Thymus (tissue), 11 donors: ENCODE measurements around the gene CTBP2. TPM values are rescaled to one million over a fixed set of nuclear protein-coding genes. Genes with fewer than 3 reads are reported as not detected.

ENCODE experiments used
- DNase-seq, 9 donors: peaks; one replicate each; pipeline ENCODE4 v3.0.0-alpha.2; 2013; ENCODE audit warnings: low spot score in 9 of 9, low read depth in 6 of 9, missing footprints in 1 of 9
- H3K27ac ChIP-seq, 2 donors: one replicate each; pipeline ENCODE4 v1.5.1; 2013; ENCODE audit warnings: control low read depth in 1 of 2, low read depth in 1 of 2, low read length in 1 of 2, mild to moderate bottlenecking in 1 of 2, moderate library complexity in 1 of 2
- H3K27me3 ChIP-seq, 2 donors: one replicate each; pipeline ENCODE4 v1.5.1; 2013; ENCODE audit warnings: low read length in 1 of 2; ENCODE audit not compliant: control insufficient read depth in 2 of 2, insufficient read depth in 1 of 2
- H3K36me3 ChIP-seq, 2 donors: one replicate each; pipeline ENCODE4 v1.5.1; 2013; ENCODE audit warnings: low read length in 1 of 2, mild to moderate bottlenecking in 1 of 2, moderate library complexity in 1 of 2; ENCODE audit not compliant: control insufficient read depth in 2 of 2, insufficient read depth in 2 of 2
- H3K4me1 ChIP-seq, 2 donors: one replicate each; pipeline ENCODE4 v1.5.1; 2013; ENCODE audit warnings: low read length in 2 of 2; ENCODE audit not compliant: control insufficient read depth in 2 of 2, insufficient read depth in 2 of 2
- H3K4me3 ChIP-seq, 2 donors: one replicate each; pipeline ENCODE4 v1.5.1; 2013; ENCODE audit warnings: low read length in 2 of 2, control low read depth in 1 of 2, mild to moderate bottlenecking in 1 of 2
- H3K9me3 ChIP-seq, 2 donors: one replicate each; pipeline ENCODE4 v1.5.1; 2013; ENCODE audit warnings: low read length in 1 of 2, mild to moderate bottlenecking in 1 of 2; ENCODE audit not compliant: control insufficient read depth in 2 of 2, insufficient read depth in 1 of 2
- WGBS: extraction: QIAGEN DNeasy Blood & Tissue Kit; methylation state at CpG from one replicate; pipeline ENCODE4 v1.1.7; 2013; 5-methylcytosine and 5-hydroxymethylcytosine counted together
- polyA plus RNA-seq: library from polyadenylated mRNA; stranded (reverse); fragments of 200-250 nt; gene quantifications from one replicate; pipeline ENCODE4 v1.2.3, GENCODE V29; 2013
- total RNA-seq: library from RNA; stranded (reverse); fragments of 120-200 nt; gene quantifications from one replicate; pipeline ENCODE4 v1.2.4, GENCODE V29; 2013
- donor health status: healthy.

CTBP2 gene
- total and polyA plus RNA-seq, 2 donors, result 7.1 to 14.6 TPM

DNA sequence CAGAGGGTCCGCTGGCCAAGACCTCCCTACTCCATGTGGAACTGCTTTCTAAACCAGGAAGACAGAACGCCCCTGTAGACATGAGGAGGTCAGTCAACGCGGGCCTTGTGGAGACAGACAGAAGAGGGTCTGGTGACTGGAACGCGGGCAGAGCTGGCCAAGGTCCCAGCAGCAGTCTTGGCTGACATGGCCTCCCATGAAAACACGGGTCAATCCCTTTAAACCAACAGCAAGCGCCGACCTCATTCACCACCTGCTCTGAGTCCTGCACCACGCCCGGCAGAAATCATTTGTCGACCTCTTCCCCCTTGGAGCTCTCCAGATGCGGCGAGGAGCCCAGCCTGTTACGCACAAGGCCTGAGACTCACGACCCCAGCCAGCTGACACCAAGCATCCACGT is 140.0 kb downstream of the CTBP2 start:
- Histone ChIP-seq H3K4me3 (no peak overlapping the region), H3K9me3 (no peaks in the 10 kb centered on the region), H3K36me3 (no peaks in the 10 kb centered on the region), H3K27ac (no peak overlapping the region), H3K4me1 (no peaks in the 10 kb centered on the region), H3K27me3 (no peaks in the 10 kb centered on the region)
- WGBS, result 98% methylated on average over 17 of the region's 17 CpGs
- DNase-seq, result no peak

DNA sequence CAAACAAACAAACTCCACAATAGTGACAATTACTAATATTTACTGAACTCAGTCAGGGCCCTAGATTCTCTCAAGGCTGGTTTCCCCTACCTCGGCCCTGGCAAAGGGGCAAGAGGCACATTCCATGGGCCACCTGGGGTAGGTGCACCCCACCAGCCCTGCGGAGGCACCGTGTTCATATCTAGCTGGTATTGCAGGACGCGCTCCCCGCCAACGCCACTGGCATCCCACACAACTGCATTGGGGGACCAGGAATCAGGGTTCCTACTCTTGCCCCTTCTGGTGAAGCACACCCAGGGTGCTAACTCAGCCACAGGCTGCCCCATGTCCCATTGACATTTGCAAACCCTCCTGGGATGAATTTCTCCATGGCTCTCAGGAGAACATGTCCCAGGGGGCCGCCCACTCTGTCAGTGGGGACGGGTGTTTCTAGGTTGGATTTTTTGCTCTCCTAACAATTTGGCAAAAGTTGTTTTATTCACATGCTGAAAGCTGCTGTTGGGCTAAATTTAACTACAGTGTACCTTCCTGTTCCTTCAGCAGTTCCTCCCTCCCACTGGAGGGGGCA is 141.7 kb downstream of the CTBP2 start:
- H3K27ac ChIP-seq, result no peak overlapping the region
- no peak overlapping the region for H3K4me3 ChIP-seq
- no peak for DNase-seq
- 77% methylated on average over 9 of the region's 9 CpGs for WGBS
- H3K36me3 ChIP-seq, result no peaks in the 10 kb centered on the region
- no peaks in the 10 kb centered on the region for H3K9me3 ChIP-seq
- no peaks in the 10 kb centered on the region for H3K27me3 ChIP-seq
- no peaks in the 10 kb centered on the region for H3K4me1 ChIP-seq

DNA sequence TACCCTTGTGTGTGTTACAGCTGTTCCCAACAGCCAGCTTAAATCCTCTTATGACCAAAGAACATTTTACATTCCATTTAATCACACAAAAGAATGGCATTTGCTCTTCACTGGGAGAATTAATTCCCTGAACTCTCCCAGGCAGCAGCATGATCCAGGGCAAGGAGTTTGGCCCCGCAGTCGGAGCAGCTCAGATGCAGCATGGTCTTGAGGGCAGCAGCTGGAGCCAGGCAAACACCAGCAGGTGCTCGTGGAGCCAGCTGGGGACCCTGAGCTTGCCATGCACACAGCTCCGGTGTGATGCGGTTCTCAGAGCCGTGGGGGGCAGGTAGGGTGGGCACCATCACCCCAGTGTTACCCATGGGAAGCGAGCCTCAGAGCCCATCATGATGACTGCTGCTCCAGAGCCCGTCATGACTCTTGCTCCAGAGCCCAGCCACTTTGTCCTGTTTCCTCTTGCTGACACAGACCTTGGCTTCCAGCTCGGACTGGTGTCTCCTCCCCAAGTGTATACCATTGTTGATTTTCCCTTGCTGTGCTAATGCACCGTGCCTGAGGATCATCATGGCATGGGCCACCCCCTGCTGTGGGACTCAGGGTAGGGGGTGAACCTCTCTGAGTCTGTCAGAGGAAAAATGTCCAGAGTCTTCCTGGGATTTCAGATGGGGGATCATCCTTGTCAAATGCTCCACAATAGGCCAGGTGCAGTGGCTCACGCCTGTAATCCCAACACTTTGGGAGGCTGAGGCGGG is 142.6 kb downstream of the CTBP2 start:
- Histone ChIP-seq H3K27me3 (no peaks in the 10 kb centered on the region), H3K9me3 (no peaks in the 10 kb centered on the region), H3K36me3 (no peaks in the 10 kb centered on the region), H3K27ac (no peak overlapping the region), H3K4me1 (no peaks in the 10 kb centered on the region), H3K4me3 (no peak overlapping the region)
- WGBS, result 94% methylated on average over 12 of the region's 12 CpGs
- no peak for DNase-seq

DNA sequence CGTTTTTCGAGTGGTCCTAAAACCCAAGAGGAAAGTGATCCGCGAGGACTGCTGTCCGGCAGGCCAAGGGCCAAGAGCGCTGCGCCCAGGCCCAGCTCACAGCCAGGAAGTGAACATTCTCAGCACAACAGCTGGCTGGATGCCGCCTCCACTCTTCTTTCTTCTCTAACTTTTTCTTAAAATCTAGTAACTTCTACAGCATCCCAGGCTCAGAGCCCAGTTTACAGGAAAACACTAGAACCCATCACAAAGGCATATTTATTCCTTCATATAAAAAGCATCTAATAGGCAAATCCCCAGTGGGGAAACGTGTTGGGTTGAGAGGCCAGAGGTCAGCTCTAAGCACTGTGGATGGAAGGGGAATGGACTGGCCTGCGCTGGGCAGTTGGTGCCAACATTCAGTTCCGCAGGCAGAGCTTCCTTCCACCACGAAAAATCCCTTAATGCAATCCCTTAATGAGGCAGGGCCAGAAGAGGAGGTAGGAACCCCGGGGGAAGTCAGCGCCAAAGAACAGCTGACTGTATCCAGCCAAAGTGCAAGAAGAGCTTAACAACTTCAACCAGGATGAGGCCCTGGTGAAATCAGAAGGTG is 143.7 kb downstream of the CTBP2 start:
- no peaks in the 10 kb centered on the region for H3K36me3 ChIP-seq
- H3K4me3 ChIP-seq, result no peak overlapping the region
- no peak for DNase-seq
- H3K9me3 ChIP-seq, result no peaks in the 10 kb centered on the region
- H3K27me3 ChIP-seq, result no peaks in the 10 kb centered on the region
- H3K27ac ChIP-seq, result no peak overlapping the region
- H3K4me1 ChIP-seq, result no peaks in the 10 kb centered on the region
- 94% methylated on average over 14 of the region's 14 CpGs for WGBS

DNA sequence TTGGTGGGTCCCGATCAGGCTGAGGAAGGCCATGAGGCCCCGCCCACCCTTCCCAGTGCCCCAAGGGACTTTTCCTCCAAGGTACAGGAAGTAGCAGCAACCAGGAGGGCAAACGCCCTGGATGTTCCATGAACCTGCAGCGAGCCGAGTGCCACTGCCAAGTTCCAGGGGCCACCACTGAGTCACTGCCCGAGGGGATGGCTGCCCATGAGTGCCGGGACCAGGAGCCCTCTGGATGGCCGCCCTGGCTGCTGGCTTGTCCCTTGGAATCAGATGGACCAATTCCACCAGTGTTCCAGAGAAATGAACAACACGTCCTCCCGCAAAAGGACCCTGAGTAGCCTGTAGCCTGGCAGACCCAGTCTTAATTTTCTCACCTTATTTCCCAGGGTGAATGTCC is 144.2 kb downstream of the CTBP2 start:
- WGBS, result 94% methylated on average over 10 of the region's 10 CpGs
- DNase-seq, result no peak
- Histone ChIP-seq H3K27ac (no peak overlapping the region), H3K27me3 (no peaks in the 10 kb centered on the region), H3K4me3 (no peak overlapping the region), H3K4me1 (no peaks in the 10 kb centered on the region), H3K9me3 (no peaks in the 10 kb centered on the region), H3K36me3 (no peaks in the 10 kb centered on the region)

DNA sequence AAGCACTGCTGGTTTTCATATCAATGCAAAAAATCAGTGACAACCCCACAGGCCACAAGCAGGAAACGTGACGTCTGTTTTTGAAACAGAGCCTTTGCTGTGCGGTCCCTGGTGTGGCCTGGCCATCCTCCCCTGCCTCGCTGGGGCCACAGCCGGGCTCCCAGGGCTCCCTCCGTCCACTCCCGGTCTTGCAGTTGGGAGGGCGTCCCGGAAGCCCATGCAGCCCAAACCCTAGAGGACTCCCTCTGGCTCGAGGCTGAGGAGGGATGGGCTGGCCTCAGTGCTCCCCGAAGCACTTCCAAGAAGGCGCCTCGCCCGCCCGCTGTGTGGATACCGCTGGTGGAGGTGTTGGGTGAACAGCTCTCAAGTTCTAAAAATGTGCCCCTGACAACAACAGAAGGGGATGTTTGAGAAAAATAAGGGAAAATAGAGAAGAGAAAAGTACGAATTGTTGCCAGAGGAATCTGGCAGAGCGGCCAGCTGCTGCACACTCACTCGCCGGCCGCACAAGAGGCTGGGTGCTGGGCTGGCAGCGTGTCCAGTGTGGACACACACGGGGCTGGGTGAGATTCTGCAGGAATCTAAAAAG is 144.9 kb downstream of the CTBP2 start:
- DNase-seq, result no peak
- 72% methylated on average over 23 of the region's 23 CpGs for WGBS
- H3K9me3 ChIP-seq, result no peaks in the 10 kb centered on the region
- H3K36me3 ChIP-seq, result no peaks in the 10 kb centered on the region
- no peaks in the 10 kb centered on the region for H3K27me3 ChIP-seq
- no peak overlapping the region for H3K4me3 ChIP-seq
- no peak overlapping the region for H3K27ac ChIP-seq
- H3K4me1 ChIP-seq, result no peaks in the 10 kb centered on the region

DNA sequence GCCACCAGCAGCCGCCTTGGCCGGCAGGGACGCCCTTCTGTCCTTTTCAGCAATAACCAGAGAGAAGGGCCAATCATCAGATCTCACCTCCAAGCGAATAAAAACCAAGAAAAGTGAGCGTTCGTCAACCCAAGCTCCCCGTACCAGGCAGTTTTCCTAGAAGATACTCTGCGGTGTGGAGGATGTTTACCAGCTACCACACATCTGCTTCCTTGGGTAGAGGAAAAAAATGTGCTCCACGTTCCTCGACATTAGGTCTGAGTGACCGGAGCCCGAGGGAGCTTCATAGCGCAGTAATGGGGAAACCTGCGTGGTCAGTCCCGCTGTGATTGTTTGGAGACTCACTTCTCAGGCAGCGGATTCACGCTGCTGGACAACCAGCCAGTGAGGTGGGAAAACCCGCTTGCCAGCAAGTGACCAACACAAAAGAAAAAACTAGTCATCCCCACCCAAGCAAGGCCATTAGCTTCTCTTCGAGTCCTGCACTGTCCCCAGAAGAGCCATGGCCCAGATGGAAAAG is 145.5 kb downstream of the CTBP2 start:
- DNase-seq, result no peak
- Histone ChIP-seq H3K4me3 (no peak overlapping the region), H3K4me1 (no peaks in the 10 kb centered on the region), H3K27ac (no peak overlapping the region), H3K9me3 (no peaks in the 10 kb centered on the region), H3K36me3 (no peaks in the 10 kb centered on the region), H3K27me3 (no peaks in the 10 kb centered on the region)
- 65% methylated on average over 19 of the region's 19 CpGs for whole genome bisulfite sequencing

DNA sequence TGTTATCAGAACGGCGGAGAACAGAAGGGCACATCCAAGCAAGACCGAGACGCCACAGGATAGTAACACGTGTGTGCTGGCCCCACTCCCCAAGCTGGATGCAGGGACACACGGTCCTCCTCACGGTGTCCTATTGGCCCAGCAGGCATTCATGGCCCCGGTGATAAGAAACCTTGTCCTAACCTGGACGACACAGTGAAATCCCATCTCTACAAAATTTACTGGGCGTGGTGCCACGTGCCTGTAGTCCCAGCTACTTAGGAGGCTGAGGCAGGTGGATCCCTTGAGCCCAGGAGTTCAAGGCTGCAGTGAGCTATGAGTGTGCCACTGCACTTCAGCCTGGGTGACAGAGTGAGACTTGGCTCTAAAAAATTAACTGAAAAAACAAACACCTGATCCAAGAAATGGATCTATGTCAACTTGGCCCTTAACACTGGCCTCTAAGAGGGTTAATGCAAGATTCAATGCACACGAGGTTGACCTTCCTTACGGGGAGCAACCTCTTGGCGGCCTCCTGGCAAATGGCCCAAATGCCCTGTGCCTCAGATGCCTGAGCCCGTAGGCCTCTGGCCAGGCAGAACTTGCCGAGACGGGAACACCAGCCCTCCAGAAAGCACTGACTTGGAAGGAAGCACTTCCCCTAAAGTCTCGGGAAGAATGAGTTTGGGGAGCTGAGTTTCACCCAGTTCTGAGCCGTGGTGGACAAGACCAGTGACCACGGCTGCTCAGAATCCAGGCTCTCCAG is 146.1 kb downstream of the CTBP2 start:
- no peak for DNase-seq
- no peak overlapping the region for H3K27ac ChIP-seq
- no peaks in the 10 kb centered on the region for H3K9me3 ChIP-seq
- no peaks in the 10 kb centered on the region for H3K4me1 ChIP-seq
- H3K27me3 ChIP-seq, result no peaks in the 10 kb centered on the region
- 95% methylated on average over 20 of the region's 20 CpGs for whole genome bisulfite sequencing
- H3K36me3 ChIP-seq, result no peaks in the 10 kb centered on the region
- H3K4me3 ChIP-seq, result no peak overlapping the region

DNA sequence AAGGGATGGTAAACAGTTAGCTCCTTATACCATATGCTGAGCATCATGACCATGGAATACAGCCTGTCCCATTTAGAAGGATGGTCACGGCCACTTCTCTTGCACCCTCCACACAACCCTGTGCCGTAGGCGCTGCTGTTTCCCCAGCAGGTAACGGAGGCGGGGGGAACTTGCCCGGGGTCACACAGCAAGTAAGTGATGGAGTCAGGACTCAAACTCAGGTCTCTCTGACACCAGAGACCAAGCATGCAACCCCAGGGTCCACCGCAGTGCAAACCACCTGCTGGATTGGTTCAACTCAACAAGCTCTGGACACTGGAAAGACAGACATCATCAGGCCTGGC is 146.9 kb downstream of the CTBP2 start:
- whole genome bisulfite sequencing, result 98% methylated on average over 7 of the region's 7 CpGs
- Histone ChIP-seq H3K4me1 (no peaks in the 10 kb centered on the region), H3K9me3 (no peaks in the 10 kb centered on the region), H3K27me3 (no peaks in the 10 kb centered on the region), H3K27ac (no peak overlapping the region), H3K4me3 (no peak overlapping the region), H3K36me3 (no peaks in the 10 kb centered on the region)
- no peak for DNase-seq
